K562 (cell line): ENCODE measurements around the gene MEIS2. TPM values are rescaled to one million over a fixed set of nuclear protein-coding genes. Genes with fewer than 3 reads are reported as not detected.

Source experiments
- AFF4 ChIP-seq: sonication (generic); formaldehyde crosslinking; IDR thresholded peaks from 2 replicates; pipeline ENCODE4 v1.8.0; 2023; ENCODE audit warnings: mild to moderate bottlenecking, missing genetic modification reagents
- GMEB1 ChIP-seq: fragments of 250-450 bp; sonication (Bioruptor Pico); IDR thresholded peaks from 2 replicates; pipeline ENCODE4 v1.4.0; 2020; ENCODE audit warnings: mild to moderate bottlenecking
- MCM2 ChIP-seq: fragments of 450-650 bp; IDR thresholded peaks from 2 replicates; pipeline ENCODE4 v1.6.1; 2017; ENCODE audit warnings: low read depth, mild to moderate bottlenecking
- NBN ChIP-seq: fragments of 450-650 bp; IDR thresholded peaks from 2 replicates; pipeline ENCODE4 v1.6.1; 2016; ENCODE audit warnings: low read depth, mild to moderate bottlenecking
- PRMT5 ChIP-seq: sonication (generic); formaldehyde crosslinking; IDR thresholded peaks from 2 replicates; pipeline ENCODE4 v1.5.0; 2020; ENCODE audit warnings: missing genetic modification reagents
- RBM25 ChIP-seq: fragments of 200-400 bp; formaldehyde crosslinking; IDR thresholded peaks from 2 replicates; pipeline ENCODE4 v1.6.1; 2018; ENCODE audit warnings: low read length, low read depth, moderate library complexity; ENCODE audit not compliant: severe bottlenecking
- SAFB ChIP-seq: fragments of 200-400 bp; formaldehyde crosslinking; IDR thresholded peaks from 2 replicates; pipeline ENCODE4 v1.6.1; 2017; ENCODE audit warnings: low read depth, low read length, borderline replicate concordance
- SMAD4 ChIP-seq: fragments of 250-450 bp; sonication (Bioruptor Pico); conservative IDR thresholded peaks from 2 replicates; pipeline ENCODE4 v1.8.0; 2021; ENCODE audit warnings: inconsistent platforms, mild to moderate bottlenecking, moderate library complexity
- ZNF77 ChIP-seq: fragments of 250-450 bp; sonication (Bioruptor Pico); IDR thresholded peaks from 2 replicates; pipeline ENCODE4 v1.5.0; 2020
- polyA plus RNA-seq, 8 experiments: library from polyadenylated mRNA; depleted of rRNA in 4 of 8; stranded (reverse) in 5 of 8; unstranded in 3 of 8; fragments of >200 nt; fragmentation: Nextera tagmentation in 2 of 8; fragmentation: Illumina TruSeq in 1 of 8; extraction: Ambion mirVana in 2 of 8; extraction: Trizol in 1 of 8; gene quantifications; 2 replicates each; pipeline versions ENCODE4 v1.2.1 to v1.2.3, GENCODE V29; 2011 to 2014; ENCODE audit warnings: inconsistent platforms in 1 of 8, missing spikeins in 1 of 8
- total RNA-seq, 7 experiments: library from RNA; depleted of rRNA in 6 of 7; stranded (reverse); fragments of >200 nt in 6 of 7; fragmentation: Illumina TruSeq in 2 of 7; extraction: Trizol in 2 of 7; gene quantifications; 2 replicates each; pipeline versions ENCODE4 v1.2.1 to v1.2.3, GENCODE V29; 2011 to 2021; ENCODE audit warnings: low replicate concordance in 1 of 7

The MEIS2 gene
- total and polyA plus RNA-seq, 9 of the 15 experiments (the other 6 are each of a cell fraction or from before 2014, with no cell fraction given) = 7.5 to 64.2 (median 22.3) TPM

GRCh38 chr15:36901012-36901411 lies 199.3 kb downstream of the MEIS2 start (continued):
- no peak for TF ChIP-seq AFF4 (CRISPR knock-in tag)
- TF ChIP-seq GMEB1 (CRISPR knock-in tag) = no peak
- no peak for TF ChIP-seq MCM2
- TF ChIP-seq RBM25 = no peak
- no peak for TF ChIP-seq SAFB
- TF ChIP-seq PRMT5 (CRISPR knock-in tag) = no peak
- no peak for TF ChIP-seq ZNF77 (CRISPR knock-in tag)
- TF ChIP-seq NBN = no peak
- no peak for TF ChIP-seq SMAD4 (CRISPR knock-in tag)
